Liver (tissue), 9 donors: Measurements from ENCODE around the gene KLF6. TPM values are rescaled to one million over a fixed set of nuclear protein-coding genes. Genes with fewer than 3 reads are reported as not detected.

Source experiments
- DNase-seq: peaks from one replicate; pipeline ENCODE4 v3.0.0-alpha.2; 2017; ENCODE audit warnings: low spot score
- H3K27ac ChIP-seq, 2 donors: one replicate each; pipeline ENCODE4 v1.7.0; 2013; ENCODE audit warnings: inconsistent platforms in 2 of 2, low read length in 2 of 2, control low read depth in 1 of 2, low read depth in 1 of 2, mild to moderate bottlenecking in 1 of 2
- H3K27me3 ChIP-seq, 4 donors: one replicate each; pipeline versions ENCODE4 v1.6.1 to v1.7.0; 2013; ENCODE audit warnings: low read length in 3 of 4, inconsistent platforms in 1 of 4, mild to moderate bottlenecking in 1 of 4, moderate library complexity in 1 of 4; ENCODE audit not compliant: control insufficient read depth in 4 of 4, insufficient read depth in 4 of 4
- H3K36me3 ChIP-seq, 4 donors: one replicate each; pipeline versions ENCODE4 v1.6.1 to v1.7.0; 2013; ENCODE audit warnings: low read length in 3 of 4, mild to moderate bottlenecking in 3 of 4, low read depth in 1 of 4, moderate library complexity in 1 of 4; ENCODE audit not compliant: control insufficient read depth in 4 of 4, insufficient read depth in 3 of 4
- H3K4me1 ChIP-seq, 4 donors: one replicate each; pipeline versions ENCODE4 v1.6.1 to v1.7.0; 2013; ENCODE audit warnings: low read length in 3 of 4, mild to moderate bottlenecking in 3 of 4, moderate library complexity in 1 of 4; ENCODE audit not compliant: control insufficient read depth in 4 of 4, insufficient read depth in 4 of 4
- H3K4me3 ChIP-seq, 3 donors: one replicate each; pipeline versions ENCODE4 v1.6.1 to v1.7.0; 2013; ENCODE audit warnings: low read length in 3 of 3, control low read depth in 1 of 3, low read depth in 1 of 3, mild to moderate bottlenecking in 1 of 3
- H3K9ac ChIP-seq, 2 donors: one replicate each; pipeline ENCODE4 v1.7.0; 2013; ENCODE audit warnings: low read length in 2 of 2, mild to moderate bottlenecking in 2 of 2, moderate library complexity in 2 of 2, control low read depth in 1 of 2, low read depth in 1 of 2
- H3K9me3 ChIP-seq, 4 donors: one replicate each; pipeline versions ENCODE4 v1.6.1 to v1.7.0; 2013; ENCODE audit warnings: low read length in 3 of 4; ENCODE audit not compliant: control insufficient read depth in 4 of 4
- CTCF ChIP-seq: fragments of 150-350 bp; IDR thresholded peaks from 2 replicates; pipeline ENCODE4 v1.5.1; 2017; ENCODE audit warnings: improper control_type of control experiment, low read depth, low read length; ENCODE audit not compliant: missing input control
- EGR1 ChIP-seq, 2 donors: IDR thresholded peaks; 2 replicates each; pipeline ENCODE4 v1.6.1; 2016 to 2018; ENCODE audit warnings: antibody characterized with exemption in 2 of 2, low read depth in 2 of 2
- FOXA1 ChIP-seq: IDR thresholded peaks from 2 replicates; pipeline ENCODE4 v1.6.1; 2016; ENCODE audit warnings: antibody characterized with exemption
- FOXA2 ChIP-seq: IDR thresholded peaks from 2 replicates; pipeline ENCODE4 v1.6.1; 2016; ENCODE audit warnings: antibody characterized with exemption
- GABPA ChIP-seq, 2 donors: IDR thresholded peaks in 1 of 2; conservative IDR thresholded peaks in 1 of 2; 2 replicates each; pipeline ENCODE4 v1.6.1; 2016; ENCODE audit warnings: antibody characterized with exemption in 2 of 2, mild to moderate bottlenecking in 1 of 2, moderate library complexity in 1 of 2
- HNF4A ChIP-seq, 2 donors: conservative IDR thresholded peaks; 2 replicates each; pipeline ENCODE4 v1.6.1; 2016; ENCODE audit warnings: antibody characterized with exemption in 2 of 2, mild to moderate bottlenecking in 2 of 2
- HNF4G ChIP-seq: IDR thresholded peaks from 2 replicates; pipeline ENCODE4 v1.6.1; 2016; ENCODE audit warnings: antibody characterized with exemption
- JUND ChIP-seq, 2 donors: IDR thresholded peaks; 2 replicates each; pipeline ENCODE4 v1.6.1; 2016; ENCODE audit warnings: antibody characterized with exemption in 2 of 2
- NR2F2 ChIP-seq: IDR thresholded peaks from 2 replicates; pipeline ENCODE4 v1.6.1; 2016; ENCODE audit warnings: antibody characterized with exemption
- RAD21 ChIP-seq, 2 donors: IDR thresholded peaks; 2 replicates each; pipeline ENCODE4 v1.6.1; 2016; ENCODE audit warnings: antibody characterized with exemption in 2 of 2, mild to moderate bottlenecking in 2 of 2
- REST ChIP-seq: IDR thresholded peaks from 2 replicates; pipeline ENCODE4 v1.6.1; 2016; ENCODE audit warnings: antibody characterized with exemption, mild to moderate bottlenecking
- RXRA ChIP-seq, 2 donors: IDR thresholded peaks; 2 replicates each; pipeline ENCODE4 v1.6.1; 2017 to 2018; ENCODE audit warnings: antibody characterized with exemption in 2 of 2, mild to moderate bottlenecking in 1 of 2
- SP1 ChIP-seq: IDR thresholded peaks from 2 replicates; pipeline ENCODE4 v1.6.1; 2018; ENCODE audit warnings: antibody characterized with exemption, mild to moderate bottlenecking
- TAF1 ChIP-seq: conservative IDR thresholded peaks from 2 replicates; pipeline ENCODE4 v1.6.1; 2016; ENCODE audit warnings: antibody characterized with exemption, mild to moderate bottlenecking
- YY1 ChIP-seq: IDR thresholded peaks from 2 replicates; pipeline ENCODE4 v1.6.1; 2016; ENCODE audit warnings: antibody characterized with exemption, mild to moderate bottlenecking
- WGBS: extraction: QIAGEN DNeasy Blood & Tissue Kit; methylation state at CpG from one replicate; pipeline ENCODE4 v1.1.7; 2013; 5-methylcytosine and 5-hydroxymethylcytosine counted together
- polyA plus RNA-seq, 2 donors: library from polyadenylated mRNA; stranded (reverse) in 1 of 2; unstranded in 1 of 2; fragments of 200-250 nt in 1 of 2; fragments of >200 nt in 1 of 2; fragmentation: Nextera tagmentation in 1 of 2; extraction: Ambion mirVana in 1 of 2; gene quantifications; one replicate each; pipeline versions ENCODE4 v1.2.1 to v1.2.3, GENCODE V29; 2013 to 2015
- total RNA-seq, 2 donors: library from RNA; depleted of rRNA; stranded (reverse); fragments of >200 nt; gene quantifications; one replicate each; pipeline ENCODE4 v1.2.3, GENCODE V29; 2014
- TF ChIP-seq, protein P1 (sequence below): IDR thresholded peaks from 2 replicates; pipeline ENCODE4 v1.6.1; 2016; ENCODE audit warnings: antibody characterized with exemption
- TF ChIP-seq, protein P2 (sequence below): IDR thresholded peaks from 2 replicates; pipeline ENCODE4 v1.6.1; 2016; ENCODE audit warnings: antibody characterized with exemption
- TF ChIP-seq, protein P3 (sequence below): IDR thresholded peaks from 2 replicates; pipeline ENCODE4 v1.6.1; 2016; ENCODE audit warnings: antibody characterized with exemption
- donor health status: healthy.
- donor health status: healthy.
- donor health status: healthy.
- donor health status: healthy.
- donor health status: healthy.

Gene KLF6
- total and polyA plus RNA-seq, 4 donors: 11.0 to 124 (median 22.2) TPM

DNA sequence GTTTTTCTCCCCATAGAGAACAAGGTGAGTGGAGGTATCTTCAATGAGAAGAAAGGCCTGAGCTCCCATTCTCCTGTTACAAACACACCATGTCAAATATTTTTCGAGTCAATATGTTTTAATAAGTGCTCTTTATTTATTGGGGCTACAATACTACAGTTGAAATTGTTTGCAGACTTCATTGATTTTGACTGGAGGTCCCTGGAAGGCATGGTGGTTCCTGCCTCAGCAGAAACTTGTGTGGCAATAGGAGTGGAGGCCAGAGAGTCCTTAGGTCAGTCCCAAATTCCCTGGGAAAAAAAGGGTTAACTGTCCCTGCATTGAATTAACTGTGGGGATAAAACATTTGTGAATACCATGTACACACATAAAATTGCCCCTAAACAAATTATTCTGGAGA is 22.7 kb downstream of the KLF6 start:
- TF ChIP-seq FOXA1 (no peak), HNF4A (conservative IDR thresholded peaks at IDR 0.05) (no peak), CTCF (no peak), TAF1 (no peak), SP1 (no peak), FOXA2 (no peak), HNF4G (no peak), EGR1 (IDR thresholded peaks at IDR 0.05; ENCODE audit: low read depth in 2 of 2) (no peak), NR2F2 (no peak), REST (no peak), JUND (IDR thresholded peaks at IDR 0.05) (no peak), RAD21 (IDR thresholded peaks at IDR 0.05) (no peak), RXRA (IDR thresholded peaks at IDR 0.05) (no peak), GABPA (IDR thresholded peaks at IDR 0.05 in 1 of 2, conservative IDR thresholded peaks at IDR 0.05 in 1 of 2) (no peak), YY1 (no peak)
- TF ChIP-seq, protein P1, sequence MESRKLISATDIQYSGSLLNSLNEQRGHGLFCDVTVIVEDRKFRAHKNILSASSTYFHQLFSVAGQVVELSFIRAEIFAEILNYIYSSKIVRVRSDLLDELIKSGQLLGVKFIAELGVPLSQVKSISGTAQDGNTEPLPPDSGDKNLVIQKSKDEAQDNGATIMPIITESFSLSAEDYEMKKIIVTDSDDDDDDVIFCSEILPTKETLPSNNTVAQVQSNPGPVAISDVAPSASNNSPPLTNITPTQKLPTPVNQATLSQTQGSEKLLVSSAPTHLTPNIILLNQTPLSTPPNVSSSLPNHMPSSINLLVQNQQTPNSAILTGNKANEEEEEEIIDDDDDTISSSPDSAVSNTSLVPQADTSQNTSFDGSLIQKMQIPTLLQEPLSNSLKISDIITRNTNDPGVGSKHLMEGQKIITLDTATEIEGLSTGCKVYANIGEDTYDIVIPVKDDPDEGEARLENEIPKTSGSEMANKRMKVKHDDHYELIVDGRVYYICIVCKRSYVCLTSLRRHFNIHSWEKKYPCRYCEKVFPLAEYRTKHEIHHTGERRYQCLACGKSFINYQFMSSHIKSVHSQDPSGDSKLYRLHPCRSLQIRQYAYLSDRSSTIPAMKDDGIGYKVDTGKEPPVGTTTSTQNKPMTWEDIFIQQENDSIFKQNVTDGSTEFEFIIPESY: no peak
- TF ChIP-seq, protein P2, sequence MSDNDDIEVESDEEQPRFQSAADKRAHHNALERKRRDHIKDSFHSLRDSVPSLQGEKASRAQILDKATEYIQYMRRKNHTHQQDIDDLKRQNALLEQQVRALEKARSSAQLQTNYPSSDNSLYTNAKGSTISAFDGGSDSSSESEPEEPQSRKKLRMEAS: no peak
- TF ChIP-seq, protein P3, sequence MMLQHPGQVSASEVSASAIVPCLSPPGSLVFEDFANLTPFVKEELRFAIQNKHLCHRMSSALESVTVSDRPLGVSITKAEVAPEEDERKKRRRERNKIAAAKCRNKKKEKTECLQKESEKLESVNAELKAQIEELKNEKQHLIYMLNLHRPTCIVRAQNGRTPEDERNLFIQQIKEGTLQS: no peak
- 82% methylated on average over 1 of the region's 1 CpG for WGBS
- Histone ChIP-seq H3K9ac (no peak overlapping the region), H3K4me3 (no peak overlapping the region), H3K27me3 (no peaks in the 10 kb centered on the region), H3K4me1 (peaks cover 1 to 19% (median 11%) of the 10 kb centered on the region in 4 donors), H3K9me3 (no peaks in the 10 kb centered on the region), H3K36me3 (no peaks in the 10 kb centered on the region), H3K27ac (no peak overlapping the region)
- DNase-seq: no peak

DNA sequence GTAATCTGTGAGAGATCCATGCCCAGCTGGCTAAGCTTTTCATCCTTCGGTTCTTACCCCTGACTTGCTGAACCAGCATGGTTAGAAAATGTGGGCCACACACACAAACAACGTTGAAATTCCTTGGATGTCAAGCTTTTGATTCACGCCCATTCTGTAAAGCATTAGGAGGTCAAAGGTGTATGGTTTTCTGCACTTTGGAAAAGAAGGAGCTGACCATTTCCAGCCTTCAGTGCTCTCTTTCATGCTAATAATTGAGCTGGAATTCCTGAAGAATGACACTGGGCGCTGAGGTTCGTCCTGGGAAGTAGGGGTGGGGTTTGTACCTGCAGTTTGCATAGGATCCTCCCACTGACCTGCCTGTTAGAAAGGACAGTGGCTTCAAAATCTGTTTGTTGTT is 23.1 kb downstream of the KLF6 start:
- Histone ChIP-seq H3K4me3 (no peak overlapping the region), H3K27ac (no peak overlapping the region), H3K9ac (no peak overlapping the region), H3K9me3 (no peaks in the 10 kb centered on the region), H3K27me3 (no peaks in the 10 kb centered on the region), H3K36me3 (no peaks in the 10 kb centered on the region), H3K4me1 (peaks cover 1 to 19% (median 11%) of the 10 kb centered on the region in 4 donors)
- WGBS: 89% methylated on average over 5 of the region's 5 CpGs
- no peak for DNase-seq
- TF ChIP-seq RXRA (IDR thresholded peaks at IDR 0.05): no peak
